Ishikawa (cell line): ENCODE measurements around the gene DPYD.

Experiments used
- CEBPB ChIP-seq: IDR thresholded peaks from 2 replicates; pipeline ENCODE4 v1.6.1; 2012
- CREB1 ChIP-seq: IDR thresholded peaks from 2 replicates; pipeline ENCODE4 v1.6.1; 2012; ENCODE audit warnings: low read depth
- EGR1 ChIP-seq: IDR thresholded peaks from 2 replicates; pipeline ENCODE4 v1.6.1; 2012
- EP300 ChIP-seq: IDR thresholded peaks from 2 replicates; pipeline ENCODE4 v1.6.1; 2012; ENCODE audit warnings: borderline replicate concordance
- FOXM1 ChIP-seq: IDR thresholded peaks from 2 replicates; pipeline ENCODE4 v1.6.1; 2012; ENCODE audit warnings: low read depth, borderline replicate concordance
- MAX ChIP-seq: IDR thresholded peaks from 2 replicates; pipeline ENCODE4 v1.6.1; 2012
- NFIC ChIP-seq: IDR thresholded peaks from 2 replicates; pipeline ENCODE4 v1.6.1; 2012
- RAD21 ChIP-seq: IDR thresholded peaks from 2 replicates; pipeline ENCODE4 v1.6.1; 2012; ENCODE audit warnings: low read depth
- REST ChIP-seq: IDR thresholded peaks from 2 replicates; pipeline ENCODE4 v1.6.1; 2012; ENCODE audit warnings: low read depth, mild to moderate bottlenecking
- TAF1 ChIP-seq: IDR thresholded peaks from 2 replicates; pipeline ENCODE4 v1.6.1; 2012; ENCODE audit warnings: low read depth, mild to moderate bottlenecking
- TCF12 ChIP-seq: IDR thresholded peaks from 2 replicates; pipeline ENCODE4 v1.6.1; 2012; ENCODE audit warnings: low read depth
- TEAD4 ChIP-seq: IDR thresholded peaks from 2 replicates; pipeline ENCODE4 v1.6.1; 2012
- USF1 ChIP-seq: IDR thresholded peaks from 2 replicates; pipeline ENCODE4 v1.6.1; 2012
- YY1 ChIP-seq: IDR thresholded peaks from 2 replicates; pipeline ENCODE4 v1.6.1; 2012; ENCODE audit warnings: low read depth
- ZBTB7A ChIP-seq: IDR thresholded peaks from 2 replicates; pipeline ENCODE4 v1.6.1; 2012; ENCODE audit warnings: low read depth

The DPYD gene

GRCh38 chr1:97563926-97564325 is 356.9 kb downstream of the DPYD start:
- TF ChIP-seq EGR1 (no peak), RAD21 (no peak), CREB1 (no peak), MAX (no peak), EP300 (no peak), ZBTB7A (no peak), TCF12 (no peak), CEBPB (no peak), TEAD4 (no peak), TAF1 (no peak), YY1 (no peak), REST (no peak), USF1 (no peak), NFIC (no peak), FOXM1 (no peak)

- TF ChIP-seq EP300 (no peak), TAF1 (no peak), TCF12 (no peak), ZBTB7A (no peak), USF1 (no peak)
Measured at GRCh38 chr1:97562081-97562480, 358.8 kb downstream of the DPYD start.

GRCh38 chr1:97560714-97561113 is 360.1 kb downstream of the DPYD start:
- TF ChIP-seq TCF12, result no peak
- TF ChIP-seq MAX, result no peak
- TF ChIP-seq RAD21, result no peak
- no peak for TF ChIP-seq REST
- TF ChIP-seq TAF1, result no peak
- no peak for TF ChIP-seq ZBTB7A
- TF ChIP-seq CEBPB, result no peak
- no peak for TF ChIP-seq TEAD4
- TF ChIP-seq FOXM1, result no peak
- TF ChIP-seq CREB1, result no peak
- no peak for TF ChIP-seq EGR1
- TF ChIP-seq EP300, result no peak

- TF ChIP-seq REST (no peak), RAD21 (no peak), YY1 (no peak), NFIC (no peak), ZBTB7A (no peak), TAF1 (no peak), USF1 (no peak), TEAD4 (no peak), EGR1 (no peak), CREB1 (no peak), CEBPB (no peak), MAX (no peak), TCF12 (no peak), EP300 (no peak)
Measured at GRCh38 chr1:97553971-97554370, 366.9 kb downstream of the DPYD start.
